SU-DHL-6 (cell line): Measurements from ENCODE around the gene EXOSC3.

Experiments used
- H2AFZ ChIP-seq: fragments of 200-600 bp; sonication (generic); 2 replicates; pipeline ENCODE4 v1.6.1; 2014; ENCODE audit warnings: low read depth, mild to moderate bottlenecking, moderate library complexity, mixed read lengths, antibody characterized with exemption, low read length; ENCODE audit not compliant: severe bottlenecking
- H3F3A ChIP-seq: fragments of 200-600 bp; shearing (Covaris generic); 2 replicates; pipeline ENCODE4 v1.6.0; 2016; ENCODE audit warnings: antibody characterized with exemption, mild to moderate bottlenecking; ENCODE audit not compliant: insufficient read depth
- H3K27ac ChIP-seq: fragments of 200-600 bp; sonication (generic); 2 replicates; pipeline ENCODE4 v1.5.1; 2016; ENCODE audit warnings: low read depth, mild to moderate bottlenecking, low read length, moderate library complexity, mixed read lengths
- H3K27me3 ChIP-seq: fragments of 200-600 bp; sonication (generic), shearing (Covaris generic); 2 replicates; pipeline ENCODE4 v1.6.0; 2014; ENCODE audit warnings: mild to moderate bottlenecking, low read length
- H3K36me3 ChIP-seq: fragments of 200-600 bp; sonication (generic); 2 replicates; pipeline ENCODE4 v1.6.1; 2014; ENCODE audit warnings: mild to moderate bottlenecking, low read length, mixed read lengths
- H3K4me2 ChIP-seq: fragments of 300-600, 200-600 bp; shearing (Covaris generic), sonication (generic); 2 replicates; pipeline ENCODE4 v1.6.0; 2014; ENCODE audit warnings: low read length, low read depth, mild to moderate bottlenecking; ENCODE audit not compliant: poor library complexity, severe bottlenecking
- H3K4me3 ChIP-seq: fragments of 200-600 bp; sonication (generic); 2 replicates; pipeline ENCODE4 v1.5.1; 2014; ENCODE audit warnings: antibody characterized with exemption, low read length, mild to moderate bottlenecking, mixed read lengths; ENCODE audit not compliant: insufficient read depth, poor library complexity, severe bottlenecking
- H3K79me2 ChIP-seq: fragments of 200-600 bp; sonication (generic); 2 replicates; pipeline ENCODE4 v1.6.1; 2014; ENCODE audit warnings: mild to moderate bottlenecking, low read length, moderate library complexity; ENCODE audit not compliant: insufficient read depth
- H3K9ac ChIP-seq: fragments of 200-600 bp; sonication (generic); 2 replicates; pipeline ENCODE4 v1.7.0; 2014; ENCODE audit warnings: mild to moderate bottlenecking, low read length
- H3K9me2 ChIP-seq: fragments of 200-600 bp; sonication (generic); replicated peaks from 2 replicates; pipeline ENCODE4 v1.6.1; 2014; ENCODE audit warnings: low read length; ENCODE audit not compliant: insufficient read depth
- H3K9me3 ChIP-seq: fragments of 200-600 bp; sonication (generic); 2 replicates; pipeline ENCODE4 v1.6.1; 2014; ENCODE audit warnings: low read length, mixed read lengths; ENCODE audit not compliant: insufficient read depth
- H4K20me1 ChIP-seq: fragments of 200-600 bp; sonication (generic); 2 replicates; pipeline ENCODE4 v1.6.1; 2014; ENCODE audit warnings: low read depth, mild to moderate bottlenecking, antibody characterized with exemption, low read length, moderate library complexity, mixed read lengths
- EZH2phosphoT487 ChIP-seq: fragments of 200-600 bp; sonication (generic), shearing (Covaris generic); conservative IDR thresholded peaks from 2 replicates; pipeline ENCODE4 v1.6.1; 2018; ENCODE audit warnings: mild to moderate bottlenecking, antibody characterized with exemption, low read length, moderate library complexity, mixed read lengths
- TF ChIP-seq, protein P1 (sequence below): fragments of 200-600 bp; sonication (generic); IDR thresholded peaks from one replicate; pipeline ENCODE4 v1.5.1; 2017; ENCODE audit warnings: antibody characterized with exemption, mild to moderate bottlenecking, low read length, moderate library complexity; ENCODE audit not compliant: insufficient read depth, poor library complexity, severe bottlenecking

Gene EXOSC3

DNA sequence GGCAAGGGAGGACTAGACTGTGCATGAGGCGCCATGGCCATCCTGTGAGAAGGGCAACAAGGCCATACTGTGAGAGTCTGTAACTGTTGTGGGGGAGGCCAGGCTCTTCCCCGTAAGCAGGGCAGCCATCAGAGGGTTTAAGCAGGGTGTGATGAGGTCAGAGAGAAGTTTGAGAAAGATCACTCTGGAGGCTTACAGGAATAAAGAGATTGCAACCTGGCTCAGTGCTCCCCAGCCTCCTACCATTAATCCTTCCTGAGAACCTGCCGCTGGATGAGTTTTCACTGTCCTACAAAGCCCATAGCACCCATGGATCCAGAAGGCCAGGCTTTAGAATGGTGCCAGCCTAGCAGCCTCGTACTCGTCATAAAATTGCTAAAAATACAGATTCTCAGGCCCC lies 45.6 kb downstream of the EXOSC3 start:
- H3K27me3 ChIP-seq: no peaks in the 10 kb centered on the region
- no peak overlapping the region for H3K27ac ChIP-seq

DNA sequence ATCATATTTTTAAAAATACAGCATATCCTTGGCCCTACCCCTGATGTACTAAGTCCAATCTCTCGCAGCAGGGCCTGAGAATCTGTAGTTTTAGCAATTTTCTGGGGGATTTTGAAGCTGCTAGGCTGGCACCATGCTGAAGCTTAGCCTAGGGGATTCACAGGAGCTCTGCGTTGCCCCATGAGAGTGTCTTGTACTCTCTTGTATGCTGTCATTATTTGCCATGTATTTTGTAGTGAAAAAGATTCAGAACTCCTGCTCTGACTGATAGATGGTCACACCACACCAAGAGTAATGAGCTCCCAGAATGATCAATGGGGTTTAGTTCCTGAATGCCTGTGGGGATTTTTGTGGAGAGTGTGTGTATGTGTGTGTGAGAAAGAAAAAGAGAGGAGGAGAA lies 51.9 kb downstream of the EXOSC3 start:
- H3K4me3 ChIP-seq: no peak overlapping the region
- no peaks in the 10 kb centered on the region for H3K36me3 ChIP-seq
- no peaks in the 10 kb centered on the region for H3K9me3 ChIP-seq
- H3K9me2 ChIP-seq: no peaks in the 10 kb centered on the region
- no peak overlapping the region for H3K27ac ChIP-seq
- no peaks in the 10 kb centered on the region for H3F3A ChIP-seq
- no peaks in the 10 kb centered on the region for H3K79me2 ChIP-seq
- H2AFZ ChIP-seq: no peak overlapping the region
- H4K20me1 ChIP-seq: no peaks in the 10 kb centered on the region
- TF ChIP-seq, protein P1, sequence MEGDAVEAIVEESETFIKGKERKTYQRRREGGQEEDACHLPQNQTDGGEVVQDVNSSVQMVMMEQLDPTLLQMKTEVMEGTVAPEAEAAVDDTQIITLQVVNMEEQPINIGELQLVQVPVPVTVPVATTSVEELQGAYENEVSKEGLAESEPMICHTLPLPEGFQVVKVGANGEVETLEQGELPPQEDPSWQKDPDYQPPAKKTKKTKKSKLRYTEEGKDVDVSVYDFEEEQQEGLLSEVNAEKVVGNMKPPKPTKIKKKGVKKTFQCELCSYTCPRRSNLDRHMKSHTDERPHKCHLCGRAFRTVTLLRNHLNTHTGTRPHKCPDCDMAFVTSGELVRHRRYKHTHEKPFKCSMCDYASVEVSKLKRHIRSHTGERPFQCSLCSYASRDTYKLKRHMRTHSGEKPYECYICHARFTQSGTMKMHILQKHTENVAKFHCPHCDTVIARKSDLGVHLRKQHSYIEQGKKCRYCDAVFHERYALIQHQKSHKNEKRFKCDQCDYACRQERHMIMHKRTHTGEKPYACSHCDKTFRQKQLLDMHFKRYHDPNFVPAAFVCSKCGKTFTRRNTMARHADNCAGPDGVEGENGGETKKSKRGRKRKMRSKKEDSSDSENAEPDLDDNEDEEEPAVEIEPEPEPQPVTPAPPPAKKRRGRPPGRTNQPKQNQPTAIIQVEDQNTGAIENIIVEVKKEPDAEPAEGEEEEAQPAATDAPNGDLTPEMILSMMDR: no peak
- TF ChIP-seq EZH2phosphoT487: no peak
- H3K9ac ChIP-seq: no peak overlapping the region
- no peak overlapping the region for H3K4me2 ChIP-seq
- no peaks in the 10 kb centered on the region for H3K27me3 ChIP-seq

More for the DNA sequence above, 45.6 kb downstream of the EXOSC3 start:
- no peaks in the 10 kb centered on the region for H3K9me2 ChIP-seq
- H3F3A ChIP-seq: no peaks in the 10 kb centered on the region
- no peak for TF ChIP-seq EZH2phosphoT487
- TF ChIP-seq, protein P1: no peak
- no peak overlapping the region for H2AFZ ChIP-seq
- H3K4me3 ChIP-seq: no peak overlapping the region
- H3K9me3 ChIP-seq: no peaks in the 10 kb centered on the region
- no peak overlapping the region for H3K4me2 ChIP-seq
- no peaks in the 10 kb centered on the region for H4K20me1 ChIP-seq
- H3K9ac ChIP-seq: no peak overlapping the region
- no peaks in the 10 kb centered on the region for H3K79me2 ChIP-seq
- no peaks in the 10 kb centered on the region for H3K36me3 ChIP-seq

DNA sequence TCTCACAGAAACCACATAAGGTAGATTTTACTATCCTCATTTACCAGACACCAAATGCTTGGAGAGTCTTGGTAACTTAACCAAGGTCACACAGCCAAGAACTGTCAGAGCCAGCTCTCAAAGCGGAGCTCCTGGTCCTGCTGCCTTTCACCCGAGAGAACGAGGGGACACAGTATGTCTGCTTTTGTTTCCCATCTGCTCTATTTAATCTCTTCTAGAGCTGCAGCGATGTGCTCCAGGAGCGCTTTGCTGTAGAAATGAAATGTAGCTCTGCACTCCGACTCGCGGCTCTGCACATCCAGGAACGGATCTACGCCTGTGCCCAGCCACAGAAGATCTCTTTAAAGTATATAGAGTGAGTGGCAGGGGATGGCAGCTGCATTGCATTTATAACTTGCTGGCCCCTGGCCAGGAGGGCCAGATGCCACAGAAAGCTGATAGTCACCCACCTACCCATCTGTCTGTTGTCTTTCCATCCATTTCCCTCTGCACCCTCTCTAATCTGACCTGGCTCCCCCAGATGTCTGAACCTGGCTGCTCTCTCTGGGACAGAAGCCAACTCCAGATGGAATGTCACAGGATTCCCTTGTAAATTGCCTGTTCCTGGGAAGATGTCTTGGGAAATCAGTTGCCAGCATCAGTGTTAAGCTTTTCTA lies 52.6 kb downstream of the EXOSC3 start:
- Histone ChIP-seq H3K27me3 (no peaks in the 10 kb centered on the region), H3K4me2 (no peak overlapping the region), H4K20me1 (no peaks in the 10 kb centered on the region), H2AFZ (no peak overlapping the region), H3K9me2 (no peaks in the 10 kb centered on the region), H3K4me3 (no peak overlapping the region), H3K79me2 (no peaks in the 10 kb centered on the region), H3F3A (no peaks in the 10 kb centered on the region), H3K9me3 (no peaks in the 10 kb centered on the region), H3K36me3 (no peaks in the 10 kb centered on the region), H3K27ac (no peak overlapping the region), H3K9ac (no peak overlapping the region)
- no peak for TF ChIP-seq EZH2phosphoT487
- TF ChIP-seq, protein P1: no peak
